ENCODE data around the gene EXOC4.

- no peak for TF ChIP-seq CTCF (IDR thresholded peaks at IDR 0.05; ENCODE audit: extremely low read depth in 1 of 2, insufficient read depth in 1 of 2, low read depth in 1 of 2, low read length in 2 of 2)
- no peak for TF ChIP-seq EZH2 (IDR thresholded peaks at IDR 0.05; ENCODE audit: borderline replicate concordance, low read depth, low read length, severe bottlenecking)
- TF ChIP-seq POLR2AphosphoS5 (IDR thresholded peaks at IDR 0.05; ENCODE audit: insufficient read depth, low read depth, low read length), result no peak
- TF ChIP-seq JUN (IDR thresholded peaks at IDR 0.05; ENCODE audit: borderline replicate concordance, insufficient read depth, insufficient read length, low read depth), result no peak
- TF ChIP-seq MYC (IDR thresholded peaks at IDR 0.05; ENCODE audit: low read depth, low read length), result no peak
Measured at GRCh38 chr7:133233142-133233541, 19.7 kb upstream of the EXOC4 start.
